ENCODE data around the gene FRMD4A.

FRMD4A gene

GRCh38 chr10:14025283-14026189 lies 305.2 kb downstream of the FRMD4A start:
- FAIRE-seq = no peak
- no peak for DNase-seq (ENCODE audit: insufficient read length, low spot score)

GRCh38 chr10:14024329-14025202 lies 306.2 kb downstream of the FRMD4A start:
- peak; percentile 53 for FAIRE-seq
- no peak for DNase-seq (ENCODE audit: insufficient read length, low spot score)

- FAIRE-seq (peak; percentile 64), DNase-seq (ENCODE audit: insufficient read length, low spot score) (no peak)
Observed at GRCh38 chr10:14023673-14024328, 306.9 kb downstream of the FRMD4A start.

- FAIRE-seq (no peak), DNase-seq (ENCODE audit: insufficient read length, low spot score) (no peak)
Observed at GRCh38 chr10:14022954-14023672, 307.6 kb downstream of the FRMD4A start.

DNA sequence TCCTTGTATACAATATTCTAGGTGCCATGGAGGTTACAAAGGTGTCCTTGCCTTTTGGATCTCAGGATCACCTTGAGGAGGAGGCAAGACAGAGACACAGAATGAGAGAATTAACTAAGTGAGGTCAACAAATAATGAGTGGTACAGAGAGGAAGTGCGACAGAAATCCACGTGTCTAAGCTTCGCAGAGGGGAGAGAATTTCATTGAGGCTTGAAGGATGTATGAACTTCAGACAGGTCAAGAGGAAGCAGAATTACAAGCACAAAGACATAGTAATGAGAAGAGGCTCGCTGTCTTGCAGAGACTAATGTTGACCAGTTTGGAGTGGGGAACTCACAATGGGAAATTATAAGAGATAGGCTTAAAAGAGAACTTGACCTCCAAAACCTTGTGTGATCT lies 308.7 kb downstream of the FRMD4A start:
- DNase-seq (ENCODE audit: insufficient read length, low spot score) = no peak
- FAIRE-seq = no peak

DNA sequence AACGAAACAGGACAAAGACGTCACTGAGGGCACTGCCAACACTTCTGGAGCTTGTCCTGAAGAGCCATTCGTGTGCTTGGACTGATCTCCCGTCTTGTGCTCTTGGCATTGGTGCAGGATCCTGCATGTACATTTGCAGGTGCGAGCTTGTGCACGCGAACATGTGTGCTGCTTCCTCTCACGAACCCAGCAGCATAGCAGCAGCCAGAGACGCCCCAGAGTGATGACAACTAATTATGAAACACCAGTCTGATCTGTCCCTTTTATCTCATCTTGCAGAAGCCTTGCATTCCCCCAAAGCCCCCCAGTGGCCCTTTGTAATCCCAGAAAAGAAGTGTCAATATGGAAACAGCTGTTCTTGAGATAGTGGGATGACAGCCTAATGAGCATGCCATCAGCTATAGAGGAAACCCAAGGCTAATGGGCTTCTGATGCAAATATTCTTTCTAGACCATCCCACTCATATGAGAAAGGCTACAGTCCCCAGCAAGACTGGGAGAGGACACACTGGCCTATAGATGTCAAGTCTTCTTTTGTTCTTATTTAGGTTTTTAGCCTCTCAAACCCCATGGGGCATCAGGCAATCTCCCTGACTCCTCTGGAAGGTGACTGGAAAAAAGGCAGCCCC lies 310.6 kb downstream of the FRMD4A start:
- FAIRE-seq (no peak), DNase-seq (ENCODE audit: insufficient read length, low spot score) (no peak)

- no peak for FAIRE-seq
- DNase-seq (ENCODE audit: insufficient read length, low spot score) = no peak
Observed at GRCh38 chr10:14017467-14017866, 313.3 kb downstream of the FRMD4A start.

- no peak for DNase-seq (ENCODE audit: insufficient read length, low spot score)
- FAIRE-seq = no peak
Observed at GRCh38 chr10:14016931-14017333, 313.8 kb downstream of the FRMD4A start.

GRCh38 chr10:14016011-14016536 lies 314.6 kb downstream of the FRMD4A start:
- FAIRE-seq (no peak), DNase-seq (ENCODE audit: insufficient read length, low spot score) (no peak)

DNA sequence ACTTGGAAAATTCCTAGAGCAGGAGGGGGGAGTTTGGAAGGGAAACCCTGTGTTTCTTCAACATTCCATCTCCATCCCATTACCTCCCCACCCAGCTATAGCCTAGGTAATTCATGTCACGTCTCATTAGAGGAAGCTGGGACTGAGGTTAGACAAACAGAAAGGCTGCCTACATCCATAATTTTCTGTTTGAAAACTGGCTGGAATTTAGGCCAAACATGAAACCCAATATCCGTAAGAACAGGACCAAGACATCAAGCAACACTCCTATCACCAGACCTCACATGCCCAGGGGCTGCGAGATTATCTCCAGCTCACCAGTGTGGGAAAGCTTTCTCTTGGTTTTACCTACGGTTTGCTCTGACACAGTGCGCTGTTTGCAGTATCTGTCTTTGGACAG lies 316.3 kb downstream of the FRMD4A start:
- FAIRE-seq (no peak), DNase-seq (ENCODE audit: insufficient read length, low spot score) (no peak)

DNA sequence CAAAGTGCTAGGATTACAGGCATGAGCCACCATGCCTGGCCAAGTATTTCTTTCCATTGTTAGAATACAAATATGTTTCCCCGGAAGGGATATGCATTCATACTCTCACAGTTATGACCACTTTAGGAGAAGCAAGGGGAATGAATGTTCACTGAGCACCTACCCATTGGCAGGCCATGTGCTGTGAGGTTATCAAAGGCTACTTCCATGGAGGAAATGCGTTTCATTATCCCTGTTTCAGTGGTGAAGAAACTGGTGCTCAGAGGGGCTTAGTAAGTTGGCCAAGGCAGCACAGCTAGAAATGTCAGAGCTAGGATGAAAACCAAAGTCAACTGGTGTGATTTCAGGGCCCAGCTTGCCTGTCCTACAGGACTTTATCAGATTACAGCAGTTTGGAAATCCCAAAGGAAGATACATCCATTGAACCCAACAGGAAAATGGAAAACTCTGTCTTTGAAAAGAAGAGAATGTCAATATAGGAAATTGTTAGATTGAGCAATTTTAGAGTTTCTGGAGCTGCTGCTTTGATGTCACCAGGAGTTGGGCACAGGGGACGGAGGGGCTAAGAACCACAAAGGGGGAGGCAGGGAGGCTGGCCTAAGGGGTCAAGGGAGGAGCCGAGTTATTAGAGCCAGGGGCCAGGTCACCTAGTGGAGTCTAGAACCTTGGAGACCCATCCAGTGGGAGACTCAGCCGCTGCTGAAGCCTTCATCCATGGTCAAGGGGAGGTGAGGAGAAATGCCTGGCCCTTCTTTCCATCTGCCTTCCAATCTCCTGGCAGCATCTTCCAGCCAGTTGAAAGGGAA lies 319.8 kb downstream of the FRMD4A start:
- no peak for FAIRE-seq
- DNase-seq (ENCODE audit: insufficient read length, low spot score) = no peak

GRCh38 chr10:14010101-14010558 lies 320.6 kb downstream of the FRMD4A start:
- DNase-seq (ENCODE audit: insufficient read length, low spot score) (no peak), FAIRE-seq (no peak)

DNA sequence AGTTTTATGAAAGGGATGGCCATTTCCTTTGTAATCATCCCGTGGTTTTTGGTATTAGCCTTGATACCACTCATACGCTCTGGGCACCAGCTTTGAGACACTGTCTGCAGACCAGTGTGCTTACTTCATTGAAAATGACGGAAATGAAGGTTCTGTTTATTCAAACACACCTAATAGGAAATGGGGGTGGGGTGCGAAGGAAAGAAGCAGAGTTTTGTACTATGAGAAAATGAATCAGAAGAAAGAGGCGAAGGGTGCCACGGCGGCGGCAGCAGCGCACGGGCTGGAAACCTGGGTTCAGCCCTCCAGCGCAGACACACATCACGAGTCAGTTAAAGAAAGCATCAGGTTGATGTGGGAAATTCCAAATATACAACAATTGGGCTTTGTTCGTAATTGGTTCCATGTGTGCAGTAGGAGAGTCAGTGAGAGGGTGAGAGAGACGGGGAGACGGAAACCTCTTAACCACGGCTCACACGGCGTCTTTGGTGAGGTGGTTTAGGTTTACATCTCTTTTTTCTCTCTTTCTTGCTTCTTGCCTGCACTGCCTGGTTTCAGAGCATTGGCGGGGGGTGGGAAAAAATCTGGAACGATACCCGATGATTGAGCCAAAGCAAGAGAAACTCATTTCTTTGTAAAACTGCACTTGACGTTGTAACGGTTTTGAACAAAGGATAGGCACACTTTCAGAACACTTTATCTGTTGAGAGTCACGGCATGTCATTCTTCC lies 321.2 kb downstream of the FRMD4A start:
- peak; percentile 70 for FAIRE-seq

DNA sequence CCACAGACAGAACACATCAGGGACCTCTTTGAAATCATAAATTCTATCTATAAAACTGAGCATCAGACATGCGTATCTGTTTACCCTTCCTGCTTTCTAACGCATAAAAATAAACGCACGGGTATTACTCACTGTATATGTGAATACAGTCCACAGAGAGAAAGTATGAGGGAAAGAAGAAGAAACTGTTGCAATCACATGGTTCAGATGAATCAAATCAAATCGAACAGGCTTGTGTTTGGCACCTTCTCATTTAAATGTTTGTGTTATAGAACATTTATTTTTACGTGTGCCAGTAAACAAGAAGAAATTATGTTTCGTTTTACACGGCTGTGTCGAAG lies 322.0 kb downstream of the FRMD4A start:
- FAIRE-seq (no peak), DNase-seq (ENCODE audit: insufficient read length, low spot score) (no peak)

More for the DNA sequence above, 321.2 kb downstream of the FRMD4A start:
- no peak for DNase-seq (ENCODE audit: insufficient read length, low spot score)

GRCh38 chr10:14004536-14004935 lies 326.2 kb downstream of the FRMD4A start:
- DNase-seq (ENCODE audit: insufficient read length, low spot score) (no peak), FAIRE-seq (no peak)

GRCh38 chr10:14003517-14004184 lies 327.1 kb downstream of the FRMD4A start:
- no peak for FAIRE-seq
- no peak for DNase-seq (ENCODE audit: insufficient read length, low spot score)

GRCh38 chr10:14001298-14002040 lies 329.3 kb downstream of the FRMD4A start:
- no peak for DNase-seq (ENCODE audit: insufficient read length, low spot score)
- FAIRE-seq = no peak
